HL-60/S4 treated with retinoic acid at 250 ng/mL for 4 days and 3 days (cell line): Measurements from ENCODE around the gene FMC1.
"Not testable (repeated sequence)": the region's sequence is repeated elsewhere in the genome, so short reads cannot be mapped to it uniquely, and the experiment has no call there.

Experiments
- in situ Hi-C: fragments of 300-500 bp; cut with MboI; formaldehyde crosslinking; loops from 2 replicates; pipeline ENCODE4 v1.7.0; 2022; ENCODE audit warnings: low sequenced_read_pairs

Gene FMC1

DNA sequence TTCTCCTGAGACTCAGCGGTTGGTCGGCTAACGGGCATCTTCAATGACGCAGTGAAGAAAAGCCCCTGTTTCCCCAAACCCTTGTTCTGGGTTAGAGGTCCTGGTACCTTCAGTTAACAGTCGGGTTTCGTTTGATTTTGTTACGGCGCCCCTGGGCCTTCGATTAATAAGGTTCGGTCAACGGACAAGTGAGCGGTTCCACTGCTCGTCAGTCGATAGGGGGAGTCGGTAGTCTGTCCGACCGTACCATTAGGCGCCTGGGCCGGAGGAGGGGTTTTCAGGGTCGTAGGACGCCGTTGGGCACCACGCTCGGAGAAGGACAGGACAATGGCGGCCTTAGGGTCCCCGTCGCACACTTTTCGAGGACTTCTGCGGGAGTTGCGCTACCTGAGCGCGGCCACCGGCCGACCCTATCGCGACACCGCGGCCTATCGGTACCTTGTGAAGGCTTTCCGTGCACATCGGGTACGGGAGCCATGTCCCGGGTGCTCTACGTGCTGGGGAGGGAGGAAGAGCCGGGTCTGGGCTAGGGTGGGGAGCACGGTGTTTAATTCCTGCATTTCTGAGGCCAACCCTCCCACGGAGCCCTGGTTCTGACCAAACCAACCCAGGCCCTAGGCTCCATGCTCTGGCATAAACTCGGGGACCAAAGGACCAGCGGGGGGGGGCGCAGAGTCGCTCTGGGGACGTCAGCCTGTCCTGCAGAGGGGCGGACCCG lies at the start of gene FMC1:
Gene FMC1 (plus strand): TSS at position 280 of the 718 bp plus-strand sequence. CDS start 48 bp downstream, at position 328.
- in situ Hi-C loops = no loop called here

GRCh38 chr7:139292821-139293220 lies 48.3 kb upstream of the FMC1 start:
- in situ Hi-C loops = no loop called here

DNA sequence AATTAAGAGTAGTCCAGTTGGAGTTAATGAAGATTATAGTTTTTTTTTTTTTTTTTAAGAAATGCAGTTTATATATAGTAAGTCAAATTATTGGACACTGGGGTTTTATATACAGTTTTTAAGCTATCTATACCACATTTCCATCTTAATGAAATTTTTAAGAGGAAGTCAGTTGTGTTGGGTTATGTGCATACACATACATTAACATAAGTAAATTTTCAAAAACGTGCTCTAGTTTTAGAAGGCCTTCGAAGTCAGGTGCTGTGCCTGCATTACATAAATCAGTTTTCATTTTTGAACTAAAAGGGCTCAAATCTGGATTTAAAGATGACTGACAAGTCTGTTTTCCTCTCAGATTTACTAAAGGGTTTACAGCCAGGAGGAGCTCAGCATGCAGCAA lies 47.6 kb upstream of the FMC1 start:
- in situ Hi-C loops = no loop called here

DNA sequence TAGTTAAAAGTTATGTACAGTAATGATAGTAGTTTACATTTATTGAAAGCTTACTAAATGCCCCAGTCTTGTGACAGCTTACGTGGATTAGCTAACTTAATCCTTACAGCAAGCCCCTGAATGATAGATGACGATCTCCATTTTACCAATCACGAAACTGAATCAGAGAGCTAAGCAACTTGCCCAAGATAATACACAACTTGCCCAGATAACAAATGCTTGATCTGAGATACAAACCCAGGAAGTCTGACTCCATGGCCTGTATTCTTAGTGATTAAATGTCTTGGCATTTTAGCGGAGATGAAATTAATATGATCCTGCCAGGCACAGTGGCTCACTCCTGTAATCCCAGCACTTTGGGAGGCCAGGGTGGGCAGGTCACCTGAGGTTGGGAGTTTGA lies 46.9 kb upstream of the FMC1 start:
- in situ Hi-C loops = no loop called here

- in situ Hi-C loops = no loop called here
Observed at GRCh38 chr7:139294951-139295575, 46.1 kb upstream of the FMC1 start.

DNA sequence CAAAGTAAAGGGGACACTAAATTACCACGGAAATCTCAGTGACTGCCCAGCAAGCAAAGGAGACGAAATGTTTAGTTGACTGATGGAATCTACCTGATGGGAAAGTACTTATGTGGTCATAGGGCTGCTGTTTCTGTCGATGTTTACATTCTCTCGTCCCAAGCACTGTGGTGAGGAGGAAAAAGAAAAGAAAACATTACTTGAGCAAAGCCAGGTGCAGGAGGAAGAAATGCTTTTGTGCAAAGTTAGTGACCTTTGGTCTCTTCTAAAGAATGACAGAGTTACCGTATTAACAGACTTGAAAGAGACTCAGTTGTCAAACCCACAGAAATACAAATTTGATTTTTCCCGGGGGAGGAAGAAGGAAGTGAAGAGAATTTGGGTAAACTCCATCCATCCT lies 43.3 kb upstream of the FMC1 start:
- in situ Hi-C loops = no loop called here

- in situ Hi-C loops = no loop called here
Observed at GRCh38 chr7:139299296-139299695, 41.8 kb upstream of the FMC1 start.

GRCh38 chr7:139300390-139300789 lies 40.7 kb upstream of the FMC1 start:
- in situ Hi-C loops = no loop called here

DNA sequence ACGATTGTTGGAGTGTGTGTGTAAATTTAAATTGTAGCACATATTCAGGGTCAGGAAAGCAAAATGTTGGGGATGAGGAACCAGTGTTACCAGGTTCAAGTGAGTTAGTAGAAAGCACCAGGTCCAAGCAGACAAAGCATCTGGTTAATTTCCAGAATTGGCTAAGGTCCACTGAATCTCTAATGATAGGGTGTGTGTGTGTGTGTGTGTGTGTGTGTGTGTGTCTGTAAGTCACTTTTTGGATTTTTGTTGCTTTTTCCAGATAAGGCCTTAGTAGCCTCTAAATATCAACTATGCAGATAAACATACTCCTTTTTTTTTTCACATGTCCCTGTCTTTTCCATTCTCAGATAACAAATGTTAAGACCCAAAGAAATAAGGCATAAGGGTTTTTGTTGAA lies 36.6 kb upstream of the FMC1 start:
- in situ Hi-C loops = no loop called here

GRCh38 chr7:139317939-139318505 lies 23.1 kb upstream of the FMC1 start:
- in situ Hi-C loops = no loop called here

DNA sequence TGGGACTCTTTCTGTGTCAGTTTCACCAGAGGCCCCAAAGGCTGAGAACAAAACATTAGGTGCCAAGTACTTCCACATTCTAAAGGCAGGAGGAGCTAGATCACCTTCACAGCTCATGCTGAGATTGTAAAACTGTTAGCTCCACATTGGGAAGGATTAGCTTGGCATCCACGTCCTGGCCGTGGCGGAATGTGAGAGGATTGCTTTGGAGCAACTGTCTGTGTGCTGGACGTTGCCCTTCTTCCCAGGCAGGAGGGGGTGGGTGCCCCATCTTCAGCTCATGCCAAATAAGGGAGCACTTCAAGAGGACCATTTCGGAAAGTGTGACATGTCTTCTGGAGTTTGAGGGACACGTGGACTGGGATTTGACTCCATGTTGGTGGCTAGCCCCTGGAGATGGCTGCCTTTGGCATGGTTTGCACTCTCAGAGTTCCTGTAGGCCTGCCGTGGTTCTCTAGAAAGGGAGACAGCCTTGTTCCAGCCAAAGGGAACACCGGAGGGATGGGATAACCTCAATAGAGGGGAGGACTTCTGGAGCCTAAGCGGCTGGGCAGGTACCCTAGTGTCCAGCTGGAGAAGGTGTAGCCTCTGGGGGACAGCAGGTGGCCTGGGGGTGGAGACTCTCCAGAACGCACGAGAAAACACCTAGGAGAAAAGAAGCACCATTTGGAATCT lies 19.9 kb upstream of the FMC1 start:
- in situ Hi-C loops = no loop called here

GRCh38 chr7:139324709-139325108 lies 16.4 kb upstream of the FMC1 start:
- in situ Hi-C loops = not testable (repeated sequence)

DNA sequence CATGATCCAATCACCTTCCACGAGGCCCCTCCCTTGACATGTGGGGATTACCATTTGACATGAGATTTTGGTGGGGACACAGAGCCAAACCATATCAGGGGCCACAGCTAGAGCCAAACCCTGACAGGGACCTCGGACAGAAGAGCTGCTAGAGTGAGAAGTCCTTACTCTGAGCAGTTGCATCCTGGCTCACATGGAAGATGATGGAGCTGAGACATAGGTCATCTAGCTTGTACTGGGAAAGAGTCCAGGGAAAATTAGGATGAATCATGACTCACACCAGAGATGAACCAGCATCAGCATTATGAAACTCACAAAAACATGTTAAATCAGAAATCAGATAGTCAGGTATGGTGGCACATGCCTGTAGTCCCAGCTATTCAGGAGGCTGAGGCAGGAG lies 12.8 kb upstream of the FMC1 start:
- in situ Hi-C loops = no loop called here

DNA sequence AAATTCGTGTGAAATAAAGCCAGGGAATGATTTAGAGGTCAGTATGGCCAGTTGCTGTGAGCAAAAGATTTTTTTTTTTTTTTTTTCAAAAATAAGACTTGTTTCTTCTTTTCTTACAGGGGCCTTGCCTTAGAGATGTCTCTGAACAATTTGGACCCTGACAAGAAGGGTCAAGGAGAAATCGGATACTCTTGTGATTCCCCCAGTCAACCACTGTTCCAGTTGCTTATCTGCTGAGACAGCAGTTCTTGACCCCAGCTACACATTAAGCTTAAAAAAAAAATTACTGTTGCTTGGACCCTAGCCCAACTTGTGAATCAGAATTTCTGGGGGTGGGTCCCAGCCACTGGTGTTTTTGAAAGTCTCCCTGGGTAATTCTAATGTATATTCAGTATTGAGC lies 12.0 kb upstream of the FMC1 start:
- in situ Hi-C loops = no loop called here

DNA sequence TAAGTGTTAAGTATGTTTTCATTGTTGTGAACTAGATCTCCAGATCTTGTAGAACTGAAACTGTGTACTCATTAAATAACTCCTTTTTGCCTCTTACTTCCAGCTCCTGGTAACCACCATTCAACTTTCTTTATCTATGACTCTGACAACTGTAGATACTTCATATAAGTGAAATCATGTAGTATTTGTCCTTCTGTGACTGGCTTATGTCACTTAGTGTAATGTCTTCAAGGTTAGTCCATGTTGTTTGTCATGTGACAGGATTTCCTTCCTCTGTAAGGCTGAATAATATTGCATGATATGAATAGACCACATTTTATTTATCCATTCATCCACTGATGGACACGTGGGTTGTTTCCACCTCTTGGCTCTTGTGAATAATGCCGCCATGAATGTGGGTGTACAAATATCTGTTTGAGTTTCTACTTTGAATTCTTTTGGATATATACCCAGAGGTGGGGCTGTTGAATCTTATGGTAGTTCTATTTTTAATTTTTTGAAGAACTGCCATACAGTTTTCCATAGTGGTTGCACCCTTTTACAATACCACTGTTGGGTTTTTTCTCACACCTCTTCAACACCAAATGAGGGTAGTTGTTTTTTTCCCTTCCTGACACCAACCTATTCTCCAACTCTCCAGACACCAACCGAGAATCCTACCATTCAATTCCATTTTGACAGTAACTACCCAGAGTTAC lies 10.7 kb upstream of the FMC1 start:
- in situ Hi-C loops = no loop called here

DNA sequence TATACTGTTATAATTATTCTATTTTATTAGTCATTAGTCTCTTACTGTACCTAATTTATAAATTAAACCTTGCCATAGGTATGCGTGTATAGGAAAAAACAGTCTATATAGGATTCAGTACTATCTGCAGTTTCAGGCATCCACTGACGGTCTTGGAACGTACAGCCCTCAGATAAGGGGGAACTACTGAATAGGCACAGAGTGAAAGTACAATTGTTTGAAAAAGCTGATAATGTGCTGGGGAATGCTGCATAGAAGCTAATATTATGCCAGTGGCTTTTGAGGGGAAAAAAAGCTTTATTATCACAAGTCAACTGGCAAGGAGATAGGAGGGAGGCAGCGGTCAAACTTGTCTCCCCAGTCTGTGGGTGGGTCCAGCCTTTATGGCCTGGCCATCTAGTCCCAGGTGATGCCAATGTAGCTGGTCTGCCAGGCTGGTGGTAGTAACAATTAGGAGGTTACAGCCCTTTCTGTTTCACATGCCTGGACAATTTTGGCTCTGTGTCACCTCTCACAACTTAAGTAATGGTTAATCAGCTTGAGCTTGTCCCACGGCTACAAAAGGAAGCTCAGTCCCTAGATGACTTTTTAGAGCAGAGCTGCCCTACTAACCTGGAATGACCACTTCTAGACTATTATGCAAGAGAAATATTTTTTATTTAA lies 8.3 kb upstream of the FMC1 start:
- in situ Hi-C loops = no loop called here

DNA sequence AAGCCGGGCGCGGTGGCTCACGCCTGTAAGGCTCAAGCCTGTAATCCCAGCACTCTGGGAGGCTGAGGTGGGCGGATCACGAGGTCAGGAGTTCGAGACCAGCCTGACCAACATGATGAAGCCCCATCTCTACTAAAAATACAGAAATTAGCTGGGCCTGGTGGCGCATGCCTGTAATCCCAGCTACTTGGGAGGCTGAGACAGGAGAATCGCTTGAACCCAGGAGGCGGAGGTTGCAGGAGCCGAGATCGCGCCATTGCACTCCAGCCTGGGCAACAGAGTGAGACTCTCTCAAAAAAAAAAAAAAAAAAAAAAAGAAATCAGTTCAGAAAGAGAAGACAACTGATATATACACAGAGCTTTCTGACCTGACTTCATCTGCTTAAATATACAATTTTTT lies 7.7 kb upstream of the FMC1 start:
- in situ Hi-C loops = not testable (repeated sequence)

- in situ Hi-C loops = no loop called here
Observed at GRCh38 chr7:139334399-139335150, 6.6 kb upstream of the FMC1 start.

DNA sequence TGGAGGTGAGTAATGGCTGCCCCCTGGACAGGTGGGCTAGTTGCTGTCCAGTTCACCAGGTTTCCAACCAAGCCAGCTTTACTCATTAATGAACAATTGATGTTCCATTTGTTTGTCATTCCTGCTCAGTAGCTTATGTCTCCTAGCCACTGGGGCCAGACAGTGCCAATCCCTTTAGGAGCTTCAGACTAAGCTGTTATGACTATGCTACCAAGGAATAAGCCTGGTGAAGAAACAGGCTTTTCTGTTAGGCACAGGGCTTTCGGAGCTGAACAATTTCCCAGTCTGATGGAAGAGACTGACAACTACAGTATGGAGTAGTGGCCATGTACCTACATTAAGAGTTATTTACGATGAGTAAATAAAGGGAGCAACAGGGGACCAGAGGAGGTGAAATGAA lies 2.1 kb upstream of the FMC1 start:
- in situ Hi-C loops = no loop called here

DNA sequence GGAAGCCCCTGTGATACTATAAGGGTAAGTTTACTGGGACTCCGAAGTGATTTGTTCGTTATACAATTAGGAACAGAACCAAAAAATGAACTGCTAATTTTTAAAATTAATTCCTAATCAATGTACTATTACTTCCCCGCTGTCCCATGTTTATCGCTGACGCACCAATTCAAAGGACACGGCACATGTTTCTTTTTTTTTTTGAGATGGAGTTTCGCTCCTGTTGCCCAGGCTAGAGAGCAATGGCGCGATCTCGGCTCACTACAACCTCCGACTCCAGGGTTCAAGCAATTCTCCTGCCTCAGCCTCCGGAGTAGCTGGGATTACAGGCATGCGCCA lies 1.5 kb upstream of the FMC1 start:
- in situ Hi-C loops = no loop called here
